ENCODE results near the gene SERPINA6.
"Not testable (repeated sequence)": the region's sequence is repeated elsewhere in the genome, so short reads cannot be mapped to it uniquely, and the experiment has no call there.

SERPINA6 gene

DNA sequence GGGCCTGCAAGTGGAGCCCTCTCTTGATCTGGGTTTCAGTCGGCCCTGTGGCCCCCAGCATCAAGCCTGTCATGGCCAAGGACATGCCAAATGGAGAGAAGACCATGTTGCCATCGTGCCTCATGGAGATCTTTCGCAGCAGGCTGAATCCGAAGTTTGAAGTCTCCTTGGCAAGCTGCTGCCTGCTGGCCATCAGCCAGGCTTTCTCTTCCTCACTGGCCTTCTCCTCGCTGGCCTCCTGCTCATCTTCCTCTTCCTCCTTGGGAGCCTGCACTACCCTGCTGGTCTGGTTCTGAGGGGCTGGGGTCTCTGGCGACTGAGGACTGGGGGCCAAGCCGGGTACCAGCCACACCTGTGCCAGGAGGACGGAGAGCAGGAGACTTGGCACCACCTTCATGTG, 32.9 kb downstream of the SERPINA6 start:
- DNase-seq (ENCODE audit: low spot score), result no peak
- TF ChIP-seq, protein P1, sequence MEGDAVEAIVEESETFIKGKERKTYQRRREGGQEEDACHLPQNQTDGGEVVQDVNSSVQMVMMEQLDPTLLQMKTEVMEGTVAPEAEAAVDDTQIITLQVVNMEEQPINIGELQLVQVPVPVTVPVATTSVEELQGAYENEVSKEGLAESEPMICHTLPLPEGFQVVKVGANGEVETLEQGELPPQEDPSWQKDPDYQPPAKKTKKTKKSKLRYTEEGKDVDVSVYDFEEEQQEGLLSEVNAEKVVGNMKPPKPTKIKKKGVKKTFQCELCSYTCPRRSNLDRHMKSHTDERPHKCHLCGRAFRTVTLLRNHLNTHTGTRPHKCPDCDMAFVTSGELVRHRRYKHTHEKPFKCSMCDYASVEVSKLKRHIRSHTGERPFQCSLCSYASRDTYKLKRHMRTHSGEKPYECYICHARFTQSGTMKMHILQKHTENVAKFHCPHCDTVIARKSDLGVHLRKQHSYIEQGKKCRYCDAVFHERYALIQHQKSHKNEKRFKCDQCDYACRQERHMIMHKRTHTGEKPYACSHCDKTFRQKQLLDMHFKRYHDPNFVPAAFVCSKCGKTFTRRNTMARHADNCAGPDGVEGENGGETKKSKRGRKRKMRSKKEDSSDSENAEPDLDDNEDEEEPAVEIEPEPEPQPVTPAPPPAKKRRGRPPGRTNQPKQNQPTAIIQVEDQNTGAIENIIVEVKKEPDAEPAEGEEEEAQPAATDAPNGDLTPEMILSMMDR (IDR thresholded peaks at IDR 0.05; ENCODE audit: extremely low read depth, missing control alignments), result no peak

DNA sequence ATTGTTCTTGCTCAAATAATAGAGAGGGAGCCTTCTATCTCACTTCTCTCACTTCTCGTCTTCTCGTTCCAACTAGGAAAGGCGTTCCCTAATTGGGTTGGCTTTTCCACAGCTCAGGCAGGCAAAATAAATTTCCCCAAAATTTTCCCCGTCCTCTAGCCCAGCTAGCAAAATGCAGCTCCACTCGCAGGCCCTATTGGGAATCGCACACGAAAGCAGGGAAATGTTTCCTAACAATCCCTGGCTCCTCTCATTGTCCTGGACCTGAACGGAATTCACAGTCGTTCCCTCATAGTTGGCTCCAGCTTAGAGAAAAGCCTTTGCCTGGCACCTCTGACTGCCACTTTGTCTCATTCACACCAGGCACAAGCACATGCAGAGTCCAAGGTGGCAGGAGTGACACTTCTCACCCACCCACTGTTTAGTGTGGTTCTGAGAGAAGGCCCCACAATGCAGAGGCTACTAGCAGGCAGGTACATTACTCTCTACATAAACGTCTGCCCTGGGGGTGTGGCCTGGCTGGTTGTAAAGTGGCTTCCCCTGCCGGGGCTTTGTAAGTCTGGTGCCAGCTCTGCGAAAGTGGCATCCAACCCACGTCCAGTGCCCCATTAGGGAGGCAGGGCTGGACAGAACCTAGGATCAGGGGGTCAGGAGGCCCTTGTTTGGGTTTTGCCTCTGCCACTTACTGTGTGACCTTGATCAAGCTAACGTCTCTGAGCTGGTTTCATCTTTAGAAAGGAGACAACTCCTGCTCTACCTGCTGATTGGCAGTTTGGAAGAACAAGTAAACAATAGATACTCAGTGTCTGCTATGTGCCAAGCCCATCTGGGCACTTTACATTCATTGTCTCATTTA, 34.3 kb downstream of the SERPINA6 start:
- TF ChIP-seq, protein P1 (IDR thresholded peaks at IDR 0.05; ENCODE audit: extremely low read depth, missing control alignments), result no peak
- DNase-seq (ENCODE audit: low spot score), result no peak

DNA sequence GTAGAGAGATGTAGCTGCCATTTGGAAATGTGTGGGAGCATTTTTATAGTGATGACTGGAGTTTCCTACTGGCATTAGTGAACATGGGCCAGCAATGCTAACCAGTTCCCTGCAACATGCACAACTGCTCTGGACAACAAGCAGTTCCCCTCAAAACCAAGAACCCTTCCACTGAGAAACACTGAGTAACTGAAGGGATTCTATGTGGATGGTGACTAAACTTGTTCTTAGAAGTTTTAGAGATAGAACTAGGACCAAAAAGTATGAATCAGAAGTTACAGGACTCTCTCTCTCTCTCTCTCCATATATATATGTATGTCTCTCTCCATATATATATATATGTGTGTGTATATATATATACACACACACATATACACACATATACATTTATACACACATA, 38.0 kb downstream of the SERPINA6 start:
- TF ChIP-seq, protein P1 (IDR thresholded peaks at IDR 0.05; ENCODE audit: extremely low read depth, missing control alignments), result no peak
- no peak for DNase-seq (ENCODE audit: low spot score)

DNA sequence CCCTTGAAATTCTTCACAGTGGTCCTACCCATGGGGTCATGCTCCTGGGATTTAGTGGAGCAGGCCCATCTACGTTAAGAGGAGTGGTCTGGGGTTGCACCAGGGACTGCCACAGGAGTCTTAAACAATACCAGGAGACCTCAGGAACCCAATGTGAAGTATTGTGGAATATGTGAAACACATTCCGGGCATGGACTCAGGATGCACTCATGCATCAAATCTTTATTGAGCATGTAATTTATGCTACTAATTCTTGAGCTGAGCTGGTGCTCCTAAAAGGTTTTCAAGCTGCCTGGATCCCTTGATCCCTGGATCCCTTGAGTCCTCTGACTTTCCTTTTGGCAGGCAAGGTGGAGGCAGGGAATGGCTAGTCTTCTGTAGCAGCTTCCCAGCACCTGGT, 38.9 kb downstream of the SERPINA6 start:
- DNase-seq (ENCODE audit: low spot score), result no peak
- TF ChIP-seq, protein P1 (IDR thresholded peaks at IDR 0.05; ENCODE audit: extremely low read depth, missing control alignments), result no peak

DNA sequence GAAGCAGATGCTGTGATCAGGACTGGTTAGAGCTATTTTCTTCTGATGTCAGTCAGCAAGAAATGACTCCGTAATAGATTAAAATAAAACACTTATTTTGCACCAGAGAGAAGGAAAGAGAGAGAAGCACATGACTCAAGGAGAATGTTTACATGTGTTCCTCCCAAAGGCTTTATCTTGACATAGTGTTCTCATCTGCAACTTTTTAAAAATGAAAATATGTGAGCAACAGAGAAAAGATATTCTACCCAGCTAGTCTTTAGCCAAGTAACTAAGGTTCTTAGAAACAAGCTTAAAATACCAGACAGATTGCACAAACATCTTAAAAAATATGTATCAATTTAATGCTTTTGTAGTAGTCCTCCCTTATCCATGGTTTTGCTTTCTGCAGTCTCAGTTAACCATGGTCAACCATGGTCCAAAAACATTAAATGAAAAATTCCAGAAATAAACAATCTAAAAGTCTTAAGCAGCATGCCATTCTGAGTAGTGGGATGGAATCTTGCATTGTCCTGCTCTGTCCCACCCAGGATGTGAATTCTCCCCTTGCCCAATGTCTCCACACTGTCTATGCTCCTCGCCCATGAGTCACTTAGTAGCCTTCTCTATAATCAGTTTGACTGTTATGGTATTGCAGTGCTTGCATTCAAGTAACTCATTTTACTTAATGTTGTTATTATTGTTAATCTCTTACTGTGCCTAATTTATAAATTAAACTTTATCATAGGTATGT, 40.0 kb downstream of the SERPINA6 start:
- TF ChIP-seq, protein P1 (IDR thresholded peaks at IDR 0.05; ENCODE audit: extremely low read depth, missing control alignments), result no peak
- DNase-seq (ENCODE audit: low spot score), result no peak

DNA sequence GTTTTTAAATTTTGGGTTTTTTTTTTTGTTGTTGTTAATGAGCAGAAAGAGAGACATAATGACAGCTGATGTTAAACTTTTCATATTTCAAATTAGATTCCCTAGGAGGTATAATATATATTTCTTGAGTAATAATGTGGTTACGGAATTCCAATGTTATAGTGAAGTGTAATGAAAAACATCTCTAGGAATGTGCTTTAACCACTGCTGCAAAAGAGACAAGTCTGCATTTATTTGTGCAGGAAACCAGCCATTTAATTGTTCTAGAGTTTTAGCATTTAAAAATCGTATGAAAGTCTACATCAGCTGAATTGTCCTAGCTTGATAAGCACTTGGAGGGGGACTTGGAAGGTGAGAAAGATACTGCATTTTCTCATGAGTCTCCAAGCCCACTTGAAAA, 44.4 kb downstream of the SERPINA6 start:
- no peak for DNase-seq (ENCODE audit: low spot score)
- TF ChIP-seq, protein P1 (IDR thresholded peaks at IDR 0.05; ENCODE audit: extremely low read depth, missing control alignments), result no peak

DNA sequence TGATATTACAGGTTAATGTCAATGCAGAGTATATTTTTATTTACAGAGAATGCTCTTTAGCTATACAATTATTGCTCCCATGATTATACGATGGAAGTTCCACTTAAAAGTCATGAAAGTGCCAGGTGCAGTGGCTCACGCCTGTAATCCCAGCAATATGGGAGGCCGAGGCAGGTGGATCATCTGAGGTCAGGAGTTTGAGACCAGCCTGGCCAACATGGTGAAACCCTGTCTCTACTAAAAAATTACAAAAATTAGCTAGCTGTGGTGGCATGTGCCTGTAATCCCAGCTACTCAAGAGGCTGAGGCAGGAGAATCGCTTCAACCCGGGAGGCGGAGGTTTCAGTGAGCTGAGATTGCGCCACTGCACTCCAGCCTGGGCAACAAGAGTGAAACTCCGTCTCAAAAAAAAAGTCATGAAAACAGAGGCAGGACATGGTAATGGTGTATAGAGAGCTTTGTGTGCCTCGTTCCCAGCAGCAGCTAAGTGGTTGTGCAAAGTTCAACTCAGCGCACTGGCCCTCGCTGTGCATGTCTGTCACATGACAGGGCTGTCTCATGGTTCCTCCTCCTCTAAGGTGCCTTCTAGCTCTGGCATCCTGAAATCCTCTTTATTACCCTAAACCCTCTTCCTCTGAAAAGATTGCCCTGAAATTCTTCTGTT, 46.1 kb downstream of the SERPINA6 start:
- DNase-seq (ENCODE audit: low spot score), result not testable (repeated sequence)

All from GM20000 (cell line).